Measurements from ENCODE around the gene NKD1. TPM values are rescaled to one million over a fixed set of nuclear protein-coding genes. Genes with fewer than 3 reads are reported as not detected.

NKD1 gene
- total RNA-seq, 1 donor from 2014 or later, result 54.7 TPM

- Mint-ChIP-seq H3K36me3 (ENCODE audit: low read depth) (peaks cover 5% of the 10 kb centered on the region), H3K9me3 (no peaks in the 10 kb centered on the region), H3K27me3 (ENCODE audit: low read depth) (no peaks in the 10 kb centered on the region), H3K27ac (ENCODE audit: unreplicated experiment) (no peak overlapping the region), H3K4me3 (no peak overlapping the region), H3K4me1 (peaks cover 20% of the 10 kb centered on the region)
- no peak for DNase-seq (ENCODE audit: low read depth, low spot score)
- no peak for TF ChIP-seq CTCF (conservative IDR thresholded peaks at IDR 0.05)
Observed at GRCh38 chr16:50618238-50618918, 70.2 kb downstream of the NKD1 start.

- no peak overlapping the region for H3K4me3 Mint-ChIP-seq
- H3K27me3 Mint-ChIP-seq (ENCODE audit: low read depth), result no peaks in the 10 kb centered on the region
- DNase-seq (ENCODE audit: low read depth, low spot score), result no peak
- peaks cover 5% of the 10 kb centered on the region for H3K36me3 Mint-ChIP-seq (ENCODE audit: low read depth)
- H3K4me1 Mint-ChIP-seq, result peaks cover 13% of the 10 kb centered on the region
- H3K27ac Mint-ChIP-seq (ENCODE audit: unreplicated experiment), result no peak overlapping the region
- no peaks in the 10 kb centered on the region for H3K9me3 Mint-ChIP-seq
- no peak for TF ChIP-seq CTCF (conservative IDR thresholded peaks at IDR 0.05)
Observed at GRCh38 chr16:50619702-50620491, 71.7 kb downstream of the NKD1 start.

GRCh38 chr16:50620646-50621451 lies 72.7 kb downstream of the NKD1 start:
- Mint-ChIP-seq H3K27ac (ENCODE audit: unreplicated experiment) (no peak overlapping the region), H3K4me1 (peaks cover 13% of the 10 kb centered on the region), H3K36me3 (ENCODE audit: low read depth) (peaks cover 5% of the 10 kb centered on the region), H3K4me3 (no peak overlapping the region), H3K9me3 (no peaks in the 10 kb centered on the region), H3K27me3 (ENCODE audit: low read depth) (no peaks in the 10 kb centered on the region)
- TF ChIP-seq CTCF (conservative IDR thresholded peaks at IDR 0.05), result no peak
- no peak for DNase-seq (ENCODE audit: low read depth, low spot score)

- Mint-ChIP-seq H3K27me3 (ENCODE audit: low read depth) (no peaks in the 10 kb centered on the region), H3K9me3 (no peaks in the 10 kb centered on the region), H3K27ac (ENCODE audit: unreplicated experiment) (no peak overlapping the region), H3K4me3 (no peak overlapping the region), H3K4me1 (peaks cover 13% of the 10 kb centered on the region), H3K36me3 (ENCODE audit: low read depth) (peaks cover 5% of the 10 kb centered on the region)
- no peak for DNase-seq (ENCODE audit: low read depth, low spot score)
- TF ChIP-seq CTCF (conservative IDR thresholded peaks at IDR 0.05), result no peak
Observed at GRCh38 chr16:50621452-50621792, 73.2 kb downstream of the NKD1 start.

- Mint-ChIP-seq H3K36me3 (ENCODE audit: low read depth) (peaks cover 5% of the 10 kb centered on the region), H3K27ac (ENCODE audit: unreplicated experiment) (no peak overlapping the region), H3K4me1 (peaks cover 13% of the 10 kb centered on the region), H3K27me3 (ENCODE audit: low read depth) (no peaks in the 10 kb centered on the region), H3K4me3 (no peak overlapping the region), H3K9me3 (no peaks in the 10 kb centered on the region)
- no peak for DNase-seq (ENCODE audit: low read depth, low spot score)
- no peak for TF ChIP-seq CTCF (conservative IDR thresholded peaks at IDR 0.05)
Observed at GRCh38 chr16:50622029-50622428, 73.8 kb downstream of the NKD1 start.
